IPS DF 4.7 (cell line): Measurements from ENCODE around the gene RAB3A.

Experiments used
- DNase-seq: peaks from one replicate; pipeline ENCODE4 v3.0.0-alpha.2; 2013; ENCODE audit warnings: low spot score; ENCODE audit errors: extremely low read depth

The RAB3A gene

GRCh38 chr19:18202397-18202777 is 1.5 kb downstream of the RAB3A start:
- DNase-seq: no peak

- no peak for DNase-seq
Observed at GRCh38 chr19:18198374-18198773, 5.5 kb downstream of the RAB3A start.

- no peak for DNase-seq
Observed at GRCh38 chr19:18197941-18198340, 5.9 kb downstream of the RAB3A start.

GRCh38 chr19:18197306-18197705 is 6.5 kb downstream of the RAB3A start:
- no peak for DNase-seq

- DNase-seq: no peak
Observed at GRCh38 chr19:18196511-18196845, 7.4 kb downstream of the RAB3A start.

- no peak for DNase-seq
Observed at GRCh38 chr19:18194554-18195238, 9.1 kb downstream of the RAB3A start.

- no peak for DNase-seq
Observed at GRCh38 chr19:18194181-18194530, 9.7 kb downstream of the RAB3A start.

- DNase-seq: no peak
Observed at GRCh38 chr19:18193388-18194180, 10.3 kb downstream of the RAB3A start.

GRCh38 chr19:18192673-18193387 is 11.0 kb downstream of the RAB3A start, which contains the start of gene MPV17L2:
Gene MPV17L2 (plus strand): TSS chr19:18193218. CDS start chr19:18193282, 64 bp downstream.
- peak; percentile 96 for DNase-seq

- DNase-seq: no peak
Observed at GRCh38 chr19:18191640-18192062, 12.2 kb downstream of the RAB3A start.

- DNase-seq: no peak
Observed at GRCh38 chr19:18190278-18190677, 13.6 kb downstream of the RAB3A start.

- no peak for DNase-seq
Observed at GRCh38 chr19:18185538-18185937, 18.3 kb downstream of the RAB3A start.

- no peak for DNase-seq
Observed at GRCh38 chr19:18183529-18183928, 20.3 kb downstream of the RAB3A start.

- DNase-seq: no peak
Observed at GRCh38 chr19:18179957-18180356, 23.9 kb downstream of the RAB3A start.

- no peak for DNase-seq
Observed at GRCh38 chr19:18176367-18177310, 27.2 kb downstream of the RAB3A start.

- no peak for DNase-seq
Observed at GRCh38 chr19:18174983-18175382, 28.9 kb downstream of the RAB3A start.

GRCh38 chr19:18173572-18174288 is 30.1 kb downstream of the RAB3A start, which contains the start of gene IFI30:
Gene IFI30 (plus strand): TSS chr19:18173813. CDS start chr19:18173842, 29 bp downstream.
- DNase-seq: no peak

GRCh38 chr19:18173054-18173571 is 30.7 kb downstream of the RAB3A start:
- DNase-seq: no peak

GRCh38 chr19:18172331-18173053 is 31.4 kb downstream of the RAB3A start:
- no peak for DNase-seq
